Activated CD4-positive, alpha-beta T cell treated with anti-CD3 and anti-CD28 coated beads, Interleukin-2, amount 50 U/mL, for 1 hour (primary cell): ENCODE results near the gene EVC.
"Not testable (repeated sequence)": the region's sequence is repeated elsewhere in the genome, so short reads cannot be mapped to it uniquely, and the experiment has no call there.

Source experiments
- DNase-seq: peaks from one replicate; pipeline ENCODE4 v3.0.0-alpha.2; 2020

Gene EVC

GRCh38 chr4:5821665-5822358, 110.8 kb downstream of the EVC start:
- DNase-seq: no peak

GRCh38 chr4:5822619-5823018, 111.6 kb downstream of the EVC start:
- DNase-seq: no peak

- DNase-seq: no peak
Measured at GRCh38 chr4:5823542-5824211, 112.7 kb downstream of the EVC start.

GRCh38 chr4:5824227-5824626, 113.2 kb downstream of the EVC start:
- DNase-seq: no peak

- no peak for DNase-seq
Measured at GRCh38 chr4:5824635-5825034, 113.6 kb downstream of the EVC start.

- no peak for DNase-seq
Measured at GRCh38 chr4:5825321-5826041, 114.5 kb downstream of the EVC start.

- no peak for DNase-seq
Measured at GRCh38 chr4:5826437-5827107, 115.6 kb downstream of the EVC start.

- DNase-seq: no peak
Measured at GRCh38 chr4:5827108-5828004, 116.4 kb downstream of the EVC start.

GRCh38 chr4:5828005-5828391, 117.0 kb downstream of the EVC start:
- no peak for DNase-seq

- DNase-seq: no peak
Measured at GRCh38 chr4:5836943-5837342, 125.9 kb downstream of the EVC start.

GRCh38 chr4:5837483-5837882, 126.5 kb downstream of the EVC start:
- not testable (repeated sequence) for DNase-seq

- DNase-seq: no peak
Measured at GRCh38 chr4:5839332-5839731, 128.3 kb downstream of the EVC start.

- no peak for DNase-seq
Measured at GRCh38 chr4:5839751-5840674, 129.0 kb downstream of the EVC start.

GRCh38 chr4:5842456-5842855, 131.5 kb downstream of the EVC start:
- DNase-seq: no peak

- no peak for DNase-seq
Measured at GRCh38 chr4:5843573-5844530, 132.9 kb downstream of the EVC start.

- no peak for DNase-seq
Measured at GRCh38 chr4:5845035-5845905, 134.3 kb downstream of the EVC start.

GRCh38 chr4:5851637-5852301, 140.8 kb downstream of the EVC start:
- DNase-seq: no peak

- DNase-seq: no peak
Measured at GRCh38 chr4:5852523-5853202, 141.7 kb downstream of the EVC start.
